IMR-90 (cell line): ENCODE measurements around the gene NEXN.

ENCODE experiments used
- CEBPB ChIP-seq: IDR thresholded peaks from 2 replicates; pipeline ENCODE4 v1.6.1; 2012; ENCODE audit warnings: low read depth, low read length, improper control_type of control experiment
- CTCF ChIP-seq: conservative IDR thresholded peaks from 2 replicates; pipeline ENCODE4 v1.5.1; 2012; ENCODE audit warnings: mild to moderate bottlenecking, low read depth, low read length, improper control_type of control experiment
- MAFK ChIP-seq: IDR thresholded peaks from 2 replicates; pipeline ENCODE4 v1.6.1; 2012; ENCODE audit warnings: low read depth, low read length, improper control_type of control experiment
- MAZ ChIP-seq: IDR thresholded peaks from 2 replicates; pipeline ENCODE4 v1.6.1; 2012; ENCODE audit warnings: low read depth, mild to moderate bottlenecking, low read length, improper control_type of control experiment, moderate library complexity, borderline replicate concordance
- MXI1 ChIP-seq: IDR thresholded peaks from 2 replicates; pipeline ENCODE4 v1.6.1; 2012; ENCODE audit warnings: low read depth, mild to moderate bottlenecking, low read length, moderate library complexity, borderline replicate concordance
- POLR2A ChIP-seq: IDR thresholded peaks from 2 replicates; pipeline ENCODE4 v1.6.1; 2012; ENCODE audit warnings: mild to moderate bottlenecking, low read depth, low read length
- RAD21 ChIP-seq: IDR thresholded peaks from 2 replicates; pipeline ENCODE4 v1.6.1; 2012; ENCODE audit warnings: low read length, improper control_type of control experiment
- RCOR1 ChIP-seq: IDR thresholded peaks from 2 replicates; pipeline ENCODE4 v1.6.1; 2012; ENCODE audit warnings: mild to moderate bottlenecking, low read length, improper control_type of control experiment; ENCODE audit not compliant: insufficient replicate concordance
- SMC3 ChIP-seq: fragments of 150-350 bp; IDR thresholded peaks from 2 replicates; pipeline ENCODE4 v1.6.1; 2016; ENCODE audit warnings: low read depth, mild to moderate bottlenecking, antibody characterized with exemption, low read length, moderate library complexity
- USF2 ChIP-seq: fragments of 150-350 bp; IDR thresholded peaks from 2 replicates; pipeline ENCODE4 v1.6.1; 2017; ENCODE audit warnings: mild to moderate bottlenecking, antibody characterized with exemption, low read length, low read depth
- TF ChIP-seq, protein P1 (sequence below): fragments of 150-350 bp; IDR thresholded peaks from 2 replicates; pipeline ENCODE4 v1.6.1; 2016; ENCODE audit warnings: low read depth, mild to moderate bottlenecking, low read length, moderate library complexity, borderline replicate concordance

DNA sequence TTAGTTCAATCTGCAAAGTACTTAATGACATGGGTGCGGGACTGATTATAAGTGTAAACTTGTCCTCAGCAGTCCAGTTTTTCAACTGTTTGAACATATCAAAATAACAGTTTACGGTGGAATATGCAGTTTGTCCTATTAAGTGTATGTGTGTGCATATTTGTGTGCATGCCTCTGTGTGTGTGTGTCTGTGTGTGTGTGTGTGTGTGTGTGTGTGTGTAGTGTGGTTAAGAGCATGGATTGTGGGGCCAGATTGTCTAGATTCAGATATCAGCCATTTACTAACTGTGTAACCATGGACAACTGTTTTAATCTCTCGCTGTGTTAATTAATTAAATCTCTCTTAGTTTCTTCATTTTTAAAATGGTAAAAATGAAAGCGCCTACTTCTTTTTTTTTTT lies 39.0 kb downstream of the NEXN start:
- no peak for TF ChIP-seq CTCF
- TF ChIP-seq POLR2A, result no peak
- TF ChIP-seq RCOR1, result no peak
- no peak for TF ChIP-seq USF2
- TF ChIP-seq SMC3, result no peak
- no peak for TF ChIP-seq RAD21
- TF ChIP-seq MAFK, result no peak
- no peak for TF ChIP-seq MXI1
- TF ChIP-seq MAZ, result no peak
- TF ChIP-seq, protein P1, sequence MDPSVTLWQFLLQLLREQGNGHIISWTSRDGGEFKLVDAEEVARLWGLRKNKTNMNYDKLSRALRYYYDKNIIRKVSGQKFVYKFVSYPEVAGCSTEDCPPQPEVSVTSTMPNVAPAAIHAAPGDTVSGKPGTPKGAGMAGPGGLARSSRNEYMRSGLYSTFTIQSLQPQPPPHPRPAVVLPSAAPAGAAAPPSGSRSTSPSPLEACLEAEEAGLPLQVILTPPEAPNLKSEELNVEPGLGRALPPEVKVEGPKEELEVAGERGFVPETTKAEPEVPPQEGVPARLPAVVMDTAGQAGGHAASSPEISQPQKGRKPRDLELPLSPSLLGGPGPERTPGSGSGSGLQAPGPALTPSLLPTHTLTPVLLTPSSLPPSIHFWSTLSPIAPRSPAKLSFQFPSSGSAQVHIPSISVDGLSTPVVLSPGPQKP, result no peak
- TF ChIP-seq CEBPB, result no peak
